ENCODE results near the gene TMEM8B. TPM values are rescaled to one million over a fixed set of nuclear protein-coding genes. Genes with fewer than 3 reads are reported as not detected.

The TMEM8B gene
- total and polyA plus RNA-seq, 9 of the 15 experiments (the other 6 are each of a cell fraction or from before 2014, with no cell fraction given), result 0.01 to 2.2 (median 1.1) TPM

- TF ChIP-seq ELF2 (CRISPR knock-in tag; IDR thresholded peaks at IDR 0.05), result peak; percentile 84
- no peak for TF ChIP-seq PTRF (tag; IDR thresholded peaks at IDR 0.05)
- peak; percentile 30 to 60; a peak in 2 of 4 replicates for TF ChIP-seq SIN3A (IDR thresholded peaks at IDR 0.05; ENCODE audit: borderline replicate concordance in 2 of 2, control insufficient read depth in 1 of 2, low read depth in 2 of 2, low read length in 2 of 2)
- TF ChIP-seq ZNF695 (CRISPR knock-in tag; IDR thresholded peaks at IDR 0.05), result no peak
- TF ChIP-seq USF1 (CRISPR knock-in tag; IDR thresholded peaks at IDR 0.05), result peak; percentile 65
- peak; percentile 99 for TF ChIP-seq ZBTB40 (IDR thresholded peaks at IDR 0.05)
- no peak for TF ChIP-seq ZBTB40 (CRISPR knock-in tag; IDR thresholded peaks at IDR 0.05)
- no peak for TF ChIP-seq ZNF764 (CRISPR knock-in tag; IDR thresholded peaks at IDR 0.05; ENCODE audit: low read depth)
- no peak for TF ChIP-seq ZFX (CRISPR knock-in tag; IDR thresholded peaks at IDR 0.05)
- TF ChIP-seq ZNF280A (IDR thresholded peaks at IDR 0.05; ENCODE audit: low read depth, partially characterized antibody), result no peak
- no peak for TF ChIP-seq EHMT2 (IDR thresholded peaks at IDR 0.05)
- TF ChIP-seq FIP1L1 (IDR thresholded peaks at IDR 0.05; ENCODE audit: low read depth, low read length, poor library complexity, severe bottlenecking), result no peak
- TF ChIP-seq ZNF408 (CRISPR knock-in tag; IDR thresholded peaks at IDR 0.05; ENCODE audit: low read depth), result no peak
Observed at GRCh38 chr9:35812025-35812602, 16.9 kb upstream of the TMEM8B start, which contains the start of gene SPAG8 (continued).
